Glutamatergic neuron (in vitro differentiated cells): Measurements from ENCODE around the gene VPS13D. TPM values are rescaled to one million over a fixed set of nuclear protein-coding genes. Genes with fewer than 3 reads are reported as not detected.

Experiments used
- DNase-seq: peaks from one replicate; pipeline ENCODE4 v3.0.0; 2022
- H3K27ac Mint-ChIP-seq: one replicate; pipeline ENCODE4 v1.8.0; 2020; ENCODE audit warnings: mild to moderate bottlenecking, mixed read lengths, inconsistent platforms; ENCODE audit not compliant: unreplicated experiment
- H3K27me3 Mint-ChIP-seq: one replicate; pipeline ENCODE4 v1.8.0; 2020; ENCODE audit warnings: mild to moderate bottlenecking, moderate library complexity, mixed read lengths, inconsistent platforms; ENCODE audit not compliant: unreplicated experiment
- H3K36me3 Mint-ChIP-seq: one replicate; pipeline ENCODE4 v1.8.0; 2020; ENCODE audit warnings: mild to moderate bottlenecking, mixed read lengths, inconsistent platforms; ENCODE audit not compliant: unreplicated experiment
- H3K4me1 Mint-ChIP-seq: one replicate; pipeline ENCODE4 v1.8.0; 2020; ENCODE audit warnings: mild to moderate bottlenecking, low read depth, mixed read lengths, inconsistent platforms; ENCODE audit not compliant: unreplicated experiment
- H3K4me3 Mint-ChIP-seq: one replicate; pipeline ENCODE4 v1.8.0; 2020; ENCODE audit warnings: mild to moderate bottlenecking, mixed read lengths, inconsistent platforms; ENCODE audit not compliant: unreplicated experiment
- H3K9me3 Mint-ChIP-seq: one replicate; pipeline ENCODE4 v1.8.0; 2020; ENCODE audit warnings: mild to moderate bottlenecking, moderate library complexity, mixed read lengths, inconsistent platforms; ENCODE audit not compliant: unreplicated experiment
- total RNA-seq: library from RNA; stranded (reverse); fragmentation: NEBNext Ultra II Directional; extraction: Animal tissue kit (Norgen Biotek cat#: 25700); gene quantifications from one replicate; pipeline ENCODE4 v1.2.1, GENCODE V29; 2021; ENCODE audit not compliant: unreplicated experiment
- TF ChIP-seq, protein P1 (sequence below): fragments of 200-600 bp; sonication (generic); IDR thresholded peaks from one replicate; pipeline ENCODE4 v1.5.0; 2021; ENCODE audit not compliant: partially characterized antibody, unreplicated experiment

The VPS13D gene
- total RNA-seq, 1 donor from 2014 or later: 32.8 TPM

DNA sequence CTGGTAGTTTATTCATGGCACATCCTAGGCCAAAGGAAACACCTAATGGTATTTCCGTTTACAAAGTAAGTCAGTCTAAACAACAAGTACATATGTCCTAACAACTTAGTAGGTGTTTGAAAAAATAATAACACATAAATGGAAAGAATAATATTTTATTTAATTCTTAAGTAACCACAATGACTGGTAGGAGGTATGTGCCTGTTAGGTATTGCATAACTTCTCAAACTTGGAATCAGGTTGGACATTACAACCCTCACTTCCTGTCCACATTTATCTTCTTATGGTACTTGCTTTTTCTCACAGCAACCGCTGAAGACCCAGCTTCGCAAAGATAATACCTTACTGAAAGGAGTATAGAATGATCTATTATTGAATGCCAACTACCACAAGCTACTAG, 64.2 kb downstream of the VPS13D start:
- no peaks in the 10 kb centered on the region for H3K9me3 Mint-ChIP-seq
- no peak overlapping the region for H3K27ac Mint-ChIP-seq
- H3K27me3 Mint-ChIP-seq: no peaks in the 10 kb centered on the region
- no peaks in the 10 kb centered on the region for H3K4me1 Mint-ChIP-seq
- H3K36me3 Mint-ChIP-seq: no peaks in the 10 kb centered on the region
- no peak for DNase-seq
- no peak overlapping the region for H3K4me3 Mint-ChIP-seq
- TF ChIP-seq, protein P1, sequence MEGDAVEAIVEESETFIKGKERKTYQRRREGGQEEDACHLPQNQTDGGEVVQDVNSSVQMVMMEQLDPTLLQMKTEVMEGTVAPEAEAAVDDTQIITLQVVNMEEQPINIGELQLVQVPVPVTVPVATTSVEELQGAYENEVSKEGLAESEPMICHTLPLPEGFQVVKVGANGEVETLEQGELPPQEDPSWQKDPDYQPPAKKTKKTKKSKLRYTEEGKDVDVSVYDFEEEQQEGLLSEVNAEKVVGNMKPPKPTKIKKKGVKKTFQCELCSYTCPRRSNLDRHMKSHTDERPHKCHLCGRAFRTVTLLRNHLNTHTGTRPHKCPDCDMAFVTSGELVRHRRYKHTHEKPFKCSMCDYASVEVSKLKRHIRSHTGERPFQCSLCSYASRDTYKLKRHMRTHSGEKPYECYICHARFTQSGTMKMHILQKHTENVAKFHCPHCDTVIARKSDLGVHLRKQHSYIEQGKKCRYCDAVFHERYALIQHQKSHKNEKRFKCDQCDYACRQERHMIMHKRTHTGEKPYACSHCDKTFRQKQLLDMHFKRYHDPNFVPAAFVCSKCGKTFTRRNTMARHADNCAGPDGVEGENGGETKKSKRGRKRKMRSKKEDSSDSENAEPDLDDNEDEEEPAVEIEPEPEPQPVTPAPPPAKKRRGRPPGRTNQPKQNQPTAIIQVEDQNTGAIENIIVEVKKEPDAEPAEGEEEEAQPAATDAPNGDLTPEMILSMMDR: no peak

DNA sequence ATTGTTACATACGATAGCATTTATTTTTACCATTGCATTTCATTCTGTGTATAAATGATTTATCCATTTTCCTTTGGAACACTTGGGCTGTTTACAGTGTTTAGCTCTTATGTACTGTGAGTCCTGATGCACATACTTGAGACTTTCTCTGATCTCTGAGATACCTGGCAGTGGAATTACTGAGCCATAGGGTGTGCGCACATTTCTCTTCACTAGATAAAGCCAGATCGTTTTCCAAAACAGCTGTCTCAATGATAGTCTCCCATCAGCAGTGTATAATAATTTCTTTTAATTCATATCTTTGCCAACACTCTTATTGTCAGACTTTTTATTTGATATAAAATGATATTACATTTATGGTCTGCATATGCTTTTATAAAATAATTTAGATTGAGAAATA, 66.2 kb downstream of the VPS13D start:
- no peak overlapping the region for H3K4me3 Mint-ChIP-seq
- DNase-seq: no peak
- no peak overlapping the region for H3K27ac Mint-ChIP-seq
- no peaks in the 10 kb centered on the region for H3K9me3 Mint-ChIP-seq
- H3K4me1 Mint-ChIP-seq: no peaks in the 10 kb centered on the region
- H3K36me3 Mint-ChIP-seq: no peaks in the 10 kb centered on the region
- TF ChIP-seq, protein P1: no peak
- no peaks in the 10 kb centered on the region for H3K27me3 Mint-ChIP-seq

DNA sequence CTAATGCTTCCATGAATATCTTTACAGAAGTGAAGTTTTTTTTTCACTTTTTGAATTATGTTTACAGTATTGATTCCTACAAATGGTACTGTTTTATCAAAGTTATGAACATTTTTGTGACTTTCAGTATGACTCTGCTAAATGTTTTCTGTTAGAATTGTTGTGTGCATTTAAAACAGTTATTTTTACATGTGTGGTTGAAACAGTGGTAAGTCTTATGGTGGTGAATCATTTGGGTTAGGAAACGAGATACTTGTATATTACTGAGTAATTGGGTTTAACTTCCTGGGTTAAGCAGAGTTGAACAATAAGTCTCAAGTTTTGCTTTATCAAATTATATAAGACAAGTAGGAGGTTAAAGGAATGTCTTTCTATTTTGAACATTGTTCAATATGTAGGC, 66.8 kb downstream of the VPS13D start:
- H3K27ac Mint-ChIP-seq: no peak overlapping the region
- no peak for DNase-seq
- TF ChIP-seq, protein P1: no peak
- H3K36me3 Mint-ChIP-seq: no peaks in the 10 kb centered on the region
- no peaks in the 10 kb centered on the region for H3K9me3 Mint-ChIP-seq
- no peaks in the 10 kb centered on the region for H3K4me1 Mint-ChIP-seq
- H3K4me3 Mint-ChIP-seq: no peak overlapping the region
- H3K27me3 Mint-ChIP-seq: no peaks in the 10 kb centered on the region

DNA sequence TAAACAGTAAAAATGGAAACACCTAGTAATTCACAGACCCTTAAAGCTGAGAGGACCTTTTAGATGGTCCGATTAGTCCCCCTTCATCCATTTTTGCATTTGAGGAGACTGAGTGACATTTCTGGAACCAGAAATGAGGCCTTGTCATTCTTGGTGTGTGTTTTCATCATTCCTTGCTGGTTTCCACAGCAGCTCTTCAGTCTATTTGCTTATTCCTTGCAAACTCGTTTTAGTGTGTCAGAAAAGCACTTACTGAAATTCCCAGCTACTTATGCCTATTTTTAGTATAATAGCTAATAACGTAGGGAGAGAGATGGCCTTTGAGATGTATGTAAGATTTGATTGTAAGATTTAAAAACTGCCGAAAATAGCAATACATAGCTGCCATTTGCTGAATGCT, 70.9 kb downstream of the VPS13D start:
- no peaks in the 10 kb centered on the region for H3K9me3 Mint-ChIP-seq
- H3K27me3 Mint-ChIP-seq: no peaks in the 10 kb centered on the region
- TF ChIP-seq, protein P1: no peak
- H3K4me3 Mint-ChIP-seq: no peak overlapping the region
- H3K27ac Mint-ChIP-seq: no peak overlapping the region
- no peaks in the 10 kb centered on the region for H3K4me1 Mint-ChIP-seq
- peaks cover 4% of the 10 kb centered on the region for H3K36me3 Mint-ChIP-seq
- DNase-seq: no peak

DNA sequence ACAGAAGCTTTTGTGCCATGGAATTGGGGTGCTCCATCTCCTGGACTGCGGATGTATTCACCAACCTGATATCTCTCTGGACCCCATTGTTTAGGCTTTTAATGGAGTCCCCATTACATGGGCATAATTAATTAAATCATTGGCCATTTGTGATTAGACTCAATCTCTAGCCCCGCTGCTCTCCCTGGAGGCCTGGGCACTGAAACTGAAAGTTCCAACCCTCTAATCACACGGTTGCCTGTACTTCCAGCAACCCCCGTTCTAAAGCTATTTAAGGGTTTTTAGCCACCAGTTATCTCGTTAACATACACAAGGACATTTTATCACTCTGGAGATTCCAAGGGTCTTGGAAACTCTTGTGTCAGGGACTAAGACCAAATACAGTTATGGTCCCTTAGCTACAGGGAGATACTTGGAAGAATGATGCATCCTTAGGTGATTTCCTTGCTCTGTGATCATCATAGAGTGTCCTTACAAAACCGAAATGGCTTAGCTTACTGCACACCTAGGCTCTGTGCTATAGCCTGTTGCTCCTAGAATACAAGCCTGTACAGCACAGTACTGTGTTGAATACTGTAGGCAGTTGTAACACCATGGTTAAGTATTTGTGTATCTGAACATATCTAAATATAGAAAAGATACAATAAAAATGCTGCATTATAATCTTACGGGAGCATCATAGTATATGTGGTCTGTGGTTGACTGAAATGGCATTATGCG, 71.8 kb downstream of the VPS13D start:
- Mint-ChIP-seq H3K4me1 (no peaks in the 10 kb centered on the region), H3K4me3 (no peak overlapping the region), H3K36me3 (peaks cover 12% of the 10 kb centered on the region), H3K27ac (no peak overlapping the region), H3K9me3 (no peaks in the 10 kb centered on the region), H3K27me3 (no peaks in the 10 kb centered on the region)
- TF ChIP-seq, protein P1: no peak
- no peak for DNase-seq
